RWPE1 (cell line): Measurements from ENCODE around the gene ERCC2.

ENCODE experiments used
- CTCF ChIA-PET: fragments of 350-600 bp; sonication (Branson Sonifier 250); formaldehyde crosslinking; extraction: SDS; loops from one replicate; lab custom pipeline; 2021; lab: Yijun Ruan, JAX
- POLR2A ChIA-PET: fragments of 400-600 bp; formaldehyde crosslinking; extraction: SDS; loops from one replicate; lab custom pipeline; 2020; ENCODE audit warnings: antibody characterized with exemption; ENCODE audit not compliant: low non-redundant PET; lab: Yijun Ruan, JAX
- DNase-seq: peaks from one replicate; pipeline ENCODE4 v3.0.0; 2012; ENCODE audit warnings: low spot score
- H3K27ac ChIP-seq: fragments of 450-650 bp; 2 replicates; pipeline ENCODE4 v1.5.1; 2017
- TF ChIP-seq, protein P1 (sequence below): fragments of 450-650 bp; conservative IDR thresholded peaks from 2 replicates; pipeline ENCODE4 v1.5.1; 2017; ENCODE audit warnings: low read depth, mild to moderate bottlenecking

The ERCC2 gene

DNA sequence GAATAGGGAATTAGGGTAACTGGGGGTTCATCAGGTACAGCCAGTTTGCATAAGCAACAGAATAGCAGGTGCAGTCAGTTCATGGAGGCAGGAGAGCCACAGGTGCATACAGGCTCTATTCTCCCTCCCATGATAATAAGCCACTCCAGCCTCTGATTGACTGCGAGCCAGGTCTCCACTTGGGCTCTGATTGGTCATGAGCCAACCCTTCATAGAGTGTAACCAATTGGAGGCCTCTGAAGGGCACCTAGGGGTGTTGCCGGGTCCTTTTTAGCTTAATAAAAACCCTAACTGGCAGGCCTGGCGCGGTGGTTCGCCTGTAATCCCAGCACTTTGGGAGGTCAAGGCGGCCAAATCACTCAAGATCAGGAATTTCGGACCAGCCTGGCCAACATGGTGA, 39.0 kb downstream of the ERCC2 start:
- no peak overlapping the region for H3K27ac ChIP-seq
- no peak for DNase-seq
- ChIA-PET CTCF (no interaction called here), POLR2A (no interaction called here)
- TF ChIP-seq, protein P1, sequence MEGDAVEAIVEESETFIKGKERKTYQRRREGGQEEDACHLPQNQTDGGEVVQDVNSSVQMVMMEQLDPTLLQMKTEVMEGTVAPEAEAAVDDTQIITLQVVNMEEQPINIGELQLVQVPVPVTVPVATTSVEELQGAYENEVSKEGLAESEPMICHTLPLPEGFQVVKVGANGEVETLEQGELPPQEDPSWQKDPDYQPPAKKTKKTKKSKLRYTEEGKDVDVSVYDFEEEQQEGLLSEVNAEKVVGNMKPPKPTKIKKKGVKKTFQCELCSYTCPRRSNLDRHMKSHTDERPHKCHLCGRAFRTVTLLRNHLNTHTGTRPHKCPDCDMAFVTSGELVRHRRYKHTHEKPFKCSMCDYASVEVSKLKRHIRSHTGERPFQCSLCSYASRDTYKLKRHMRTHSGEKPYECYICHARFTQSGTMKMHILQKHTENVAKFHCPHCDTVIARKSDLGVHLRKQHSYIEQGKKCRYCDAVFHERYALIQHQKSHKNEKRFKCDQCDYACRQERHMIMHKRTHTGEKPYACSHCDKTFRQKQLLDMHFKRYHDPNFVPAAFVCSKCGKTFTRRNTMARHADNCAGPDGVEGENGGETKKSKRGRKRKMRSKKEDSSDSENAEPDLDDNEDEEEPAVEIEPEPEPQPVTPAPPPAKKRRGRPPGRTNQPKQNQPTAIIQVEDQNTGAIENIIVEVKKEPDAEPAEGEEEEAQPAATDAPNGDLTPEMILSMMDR: no peak

DNA sequence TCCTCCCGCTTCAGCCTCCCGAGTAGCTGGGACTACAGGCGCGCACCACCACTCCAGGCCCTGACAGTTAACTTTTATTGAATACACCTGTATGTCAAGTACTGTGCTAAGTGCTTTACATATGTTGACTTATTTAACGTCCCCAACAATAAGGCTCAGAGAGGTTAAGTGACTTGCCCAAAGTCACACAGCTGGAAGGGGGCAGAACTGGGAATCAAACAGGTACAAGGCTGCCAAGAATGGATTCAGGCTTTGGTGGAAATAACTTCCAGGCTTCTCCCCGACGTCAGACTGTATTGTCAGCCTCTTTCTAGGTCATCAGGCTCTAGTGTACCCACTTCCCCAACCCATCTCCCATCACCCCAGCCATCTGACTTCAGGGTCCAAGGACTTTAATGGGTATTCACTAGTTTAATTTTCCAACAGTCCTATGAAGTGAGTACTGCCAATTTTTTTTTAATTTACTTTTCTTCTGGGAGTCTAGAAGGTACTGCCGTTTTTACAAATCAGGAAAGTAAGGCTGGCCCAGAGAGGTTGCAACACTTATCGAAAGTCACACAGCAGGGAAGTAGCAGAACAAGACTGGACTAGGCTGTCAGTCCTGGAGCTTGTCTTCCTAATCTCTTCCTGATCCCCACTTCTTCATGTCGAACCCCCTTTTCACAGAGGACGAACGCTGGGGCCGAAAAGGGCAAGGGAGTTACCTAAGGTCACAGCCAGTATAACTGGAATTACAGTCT, 42.8 kb downstream of the ERCC2 start:
- TF ChIP-seq, protein P1: no peak
- ChIA-PET CTCF (no interaction called here), POLR2A (no interaction called here)
- no peak overlapping the region for H3K27ac ChIP-seq
- DNase-seq: no peak

DNA sequence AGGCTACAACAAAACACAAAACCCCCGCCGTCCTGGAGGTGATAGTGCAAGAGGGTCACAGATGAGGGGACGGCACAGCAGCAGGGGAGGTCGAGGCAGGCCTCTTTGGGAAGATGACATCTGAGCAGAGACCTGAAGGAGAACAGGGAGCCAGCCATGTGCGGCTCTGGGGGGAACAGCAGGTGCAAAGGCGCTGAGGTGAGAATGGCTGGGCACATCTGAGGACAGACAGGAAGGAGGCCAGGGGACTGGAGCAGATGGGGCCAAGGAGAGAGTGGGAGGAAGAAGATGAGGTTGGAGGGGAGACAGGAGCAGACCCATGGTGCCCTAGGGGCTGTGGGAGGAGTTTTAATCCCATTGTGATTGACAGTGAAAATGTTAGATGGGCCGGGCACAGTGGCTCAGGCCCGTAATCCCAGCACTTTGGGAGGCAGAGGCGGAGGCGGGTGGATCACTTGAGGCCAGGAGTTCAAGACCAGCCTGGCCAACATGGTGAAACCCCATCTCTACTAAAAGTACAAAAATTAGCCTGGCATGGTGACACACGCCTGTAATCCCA, 45.9 kb downstream of the ERCC2 start:
- CTCF ChIA-PET: no interaction called here
- no peak for DNase-seq
- POLR2A ChIA-PET: no interaction called here
- H3K27ac ChIP-seq: no peak overlapping the region
- TF ChIP-seq, protein P1: no peak

DNA sequence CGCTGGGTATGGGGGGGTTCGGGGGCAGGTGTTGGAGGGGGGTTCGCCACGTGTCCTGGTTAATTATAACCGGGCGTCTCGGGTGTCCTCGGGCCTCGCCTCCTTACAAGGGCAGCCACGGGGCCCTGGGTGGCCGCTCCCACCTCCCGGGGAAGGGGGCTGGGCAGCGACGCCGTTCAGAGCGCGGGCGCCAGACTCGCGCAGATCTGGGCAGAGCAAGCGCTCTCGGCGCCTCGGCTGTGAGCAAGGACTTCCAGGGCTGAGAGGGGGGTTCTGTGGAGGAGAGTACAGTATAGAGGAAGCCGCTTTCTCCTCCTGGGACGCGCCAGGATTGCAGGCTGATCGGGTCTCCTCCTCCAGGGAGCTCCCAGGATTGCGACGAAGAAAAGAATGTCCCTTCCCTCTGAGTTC, 46.7 kb downstream of the ERCC2 start:
- DNase-seq: no peak
- CTCF ChIA-PET: no interaction called here
- TF ChIP-seq, protein P1: no peak
- no peak overlapping the region for H3K27ac ChIP-seq
- POLR2A ChIA-PET: no interaction called here

DNA sequence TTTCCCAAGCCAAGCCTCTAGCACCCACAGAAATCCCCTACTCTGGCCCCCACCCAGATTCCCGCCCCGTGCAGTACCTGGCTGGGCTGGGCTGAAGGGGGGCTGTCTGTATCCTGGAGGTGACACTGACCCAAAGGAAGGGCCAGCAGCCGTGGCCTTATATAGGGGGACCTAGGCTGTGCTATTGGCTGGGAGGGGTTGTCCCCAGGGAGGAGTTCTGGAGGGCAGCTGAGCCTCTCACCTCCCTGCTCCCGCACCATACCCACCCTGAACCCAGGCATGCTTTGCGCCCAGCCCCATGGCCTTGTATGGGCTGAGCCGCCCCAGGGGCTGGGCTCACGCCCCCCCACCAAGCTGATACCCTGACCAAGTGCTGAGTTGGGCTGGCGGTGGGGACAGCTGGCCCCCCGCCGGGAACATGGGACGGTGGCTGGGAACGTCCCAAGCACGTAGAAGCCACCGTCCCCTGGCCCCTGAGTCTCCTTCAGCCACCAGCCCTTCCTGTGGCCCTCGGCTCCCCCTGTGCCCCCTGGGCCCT, 47.6 kb downstream of the ERCC2 start, which contains the start of gene CKM:
Gene CKM, minus strand, starts transcription at position 132 of the 538 bp plus-strand sequence. CDS start 3,162 bp downstream, outside the sequence.
- no peak within 1 kb of the TSS for H3K27ac ChIP-seq
- ChIA-PET CTCF (no interaction called here), POLR2A (no interaction called here)
- TF ChIP-seq, protein P1: no peak
- no peak for DNase-seq

DNA sequence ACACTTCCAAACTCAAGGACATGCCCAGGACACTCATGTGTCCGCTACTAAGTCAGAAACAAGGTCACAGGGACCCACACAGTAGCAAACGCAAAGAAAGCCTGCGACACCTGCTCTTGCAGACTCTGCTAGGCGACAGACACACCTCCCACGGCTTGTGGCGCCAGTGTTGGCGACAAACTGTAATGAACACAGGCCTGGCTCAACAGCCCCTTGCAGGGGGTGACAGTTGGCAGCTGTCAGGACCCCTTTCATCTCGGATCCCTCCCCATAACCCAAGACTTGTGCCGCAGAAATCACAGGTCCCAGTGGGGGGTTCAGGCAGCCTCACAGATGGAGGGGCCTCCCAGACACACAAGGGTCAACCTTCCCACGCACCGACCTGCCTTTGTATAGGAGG, 48.1 kb downstream of the ERCC2 start:
- H3K27ac ChIP-seq: no peak overlapping the region
- TF ChIP-seq, protein P1: no peak
- ChIA-PET POLR2A (no interaction called here), CTCF (no interaction called here)
- no peak for DNase-seq
